Measurements from ENCODE around the gene STH.

GRCh38 chr17:45986056-45986455 is 13.0 kb upstream of the STH start:
- TF ChIP-seq POLR2A (IDR thresholded peaks at IDR 0.05) (no peak), CTCF (IDR thresholded peaks at IDR 0.05) (no peak)

Data from testis (tissue), 2 donors.